Jurkat, Clone E6-1 (cell line): ENCODE results near the gene KRT15.

Experiments used
- DNase-seq: peaks from one replicate; pipeline ENCODE4 v3.0.0-alpha.2; 2011; ENCODE audit warnings: low read depth, low spot score
- H3K4me3 ChIP-seq: 2 replicates; pipeline ENCODE4 v1.5.1; 2011; ENCODE audit warnings: mild to moderate bottlenecking, low read length, control low read depth, moderate library complexity

KRT15 gene

GRCh38 chr17:41464682-41465081 is 54.0 kb downstream of the KRT15 start:
- DNase-seq = no peak
- no peak overlapping the region for H3K4me3 ChIP-seq

DNA sequence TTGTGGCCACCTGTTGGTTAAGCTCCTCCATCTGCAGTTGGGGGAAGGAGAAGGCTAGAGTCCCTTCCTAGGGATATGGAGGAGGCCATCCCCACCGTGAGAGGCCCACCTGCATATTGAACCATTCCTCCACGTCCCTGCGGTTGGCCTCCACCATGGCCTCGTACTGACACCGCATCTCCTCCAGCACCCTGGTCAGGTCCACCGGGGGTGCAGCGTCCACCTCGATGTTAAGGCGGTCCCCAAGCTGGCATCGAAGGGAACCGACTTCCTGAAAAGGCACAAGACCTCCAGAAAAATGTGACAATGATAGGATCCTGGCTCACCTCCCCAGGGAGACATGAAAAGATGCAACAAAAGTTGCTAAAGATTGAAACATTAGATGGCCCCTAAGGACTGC is 54.5 kb downstream of the KRT15 start:
- no peak for DNase-seq
- H3K4me3 ChIP-seq = no peak overlapping the region

GRCh38 chr17:41463746-41464145 is 54.9 kb downstream of the KRT15 start:
- no peak for DNase-seq
- H3K4me3 ChIP-seq = no peak overlapping the region
